GM21381 (cell line): ENCODE measurements around the gene C3orf70.

Experiments used
- ATAC-seq: cut with Tn5 transposase; IDR thresholded peaks from one replicate; pipeline ENCODE4 v1.9.1; 2021; ENCODE audit warnings: mild to moderate bottlenecking, moderate library complexity; ENCODE audit not compliant: unreplicated experiment

Gene C3orf70

DNA sequence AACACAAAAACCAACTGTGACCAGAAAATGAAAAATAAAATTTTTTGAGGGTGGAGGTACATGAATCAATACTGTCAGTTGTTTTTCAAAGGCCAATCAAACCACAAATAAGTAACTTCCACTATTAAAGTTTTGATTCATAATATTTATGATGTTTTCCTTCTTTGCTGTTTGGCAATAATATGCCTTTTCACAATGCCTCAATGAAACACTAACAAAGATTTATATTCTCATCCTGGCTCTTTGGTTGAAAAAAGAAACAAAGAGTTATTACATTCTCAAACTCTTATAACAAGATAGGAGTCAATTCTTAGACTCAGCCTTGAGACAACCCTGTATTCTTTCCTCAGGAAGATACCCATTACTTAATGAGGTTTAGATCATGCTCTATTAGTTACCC lies 63.1 kb downstream of the C3orf70 start:
- ATAC-seq = no peak

DNA sequence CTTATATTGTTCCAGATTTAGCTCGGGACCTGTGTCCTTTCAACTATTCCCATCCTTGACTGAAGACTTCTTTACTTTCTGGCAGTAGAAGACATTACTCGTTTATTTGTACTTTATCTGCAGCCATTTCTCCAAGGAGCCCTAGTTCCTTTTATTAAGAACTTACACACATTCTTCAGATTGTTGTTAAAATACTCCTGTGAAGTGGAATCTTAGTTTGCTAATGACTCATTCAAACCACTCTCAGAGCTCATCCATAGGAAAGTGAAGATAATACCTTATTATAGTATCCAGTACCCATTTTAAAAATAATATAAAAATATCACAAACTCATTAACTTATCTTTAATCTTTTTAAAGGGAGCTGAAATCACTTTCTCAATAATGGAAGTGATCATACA lies 63.5 kb downstream of the C3orf70 start:
- no peak for ATAC-seq

DNA sequence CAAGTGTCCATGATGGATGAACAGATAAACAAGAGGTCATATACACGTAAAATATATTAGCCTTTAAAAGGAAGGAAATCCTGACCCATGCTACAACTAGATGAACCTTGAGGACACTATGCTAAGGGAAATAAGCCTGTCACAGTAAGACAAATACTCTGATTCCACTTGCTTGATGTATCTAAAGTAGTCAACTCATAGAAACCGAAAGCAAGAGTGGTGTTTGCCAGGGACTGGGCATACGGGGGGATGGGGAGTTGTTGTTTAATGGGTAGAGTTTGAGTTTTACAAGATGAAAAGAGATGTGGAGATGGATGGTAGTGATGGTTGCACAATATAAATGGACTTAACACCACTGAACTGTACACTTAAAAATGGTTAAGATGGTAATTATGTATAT lies 65.4 kb downstream of the C3orf70 start:
- no peak for ATAC-seq

DNA sequence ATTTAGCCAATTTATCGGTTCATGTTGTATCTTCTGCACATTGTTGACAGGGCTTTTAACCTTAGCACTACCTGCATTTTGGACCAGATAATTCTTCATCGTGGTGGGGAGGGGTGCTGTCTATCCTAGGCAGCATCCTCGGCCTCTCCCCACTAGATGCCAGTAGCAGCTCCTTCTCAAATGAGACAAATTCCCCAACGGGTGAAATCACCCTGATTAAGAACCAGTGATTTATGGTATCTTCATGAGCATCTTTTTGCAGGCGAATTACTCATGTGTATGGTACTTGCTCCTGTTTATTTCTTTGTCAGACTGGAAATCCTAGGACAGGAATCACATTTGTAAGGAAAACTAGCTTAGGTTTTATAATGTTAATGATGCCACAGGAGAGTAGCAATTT lies 68.0 kb downstream of the C3orf70 start:
- no peak for ATAC-seq

DNA sequence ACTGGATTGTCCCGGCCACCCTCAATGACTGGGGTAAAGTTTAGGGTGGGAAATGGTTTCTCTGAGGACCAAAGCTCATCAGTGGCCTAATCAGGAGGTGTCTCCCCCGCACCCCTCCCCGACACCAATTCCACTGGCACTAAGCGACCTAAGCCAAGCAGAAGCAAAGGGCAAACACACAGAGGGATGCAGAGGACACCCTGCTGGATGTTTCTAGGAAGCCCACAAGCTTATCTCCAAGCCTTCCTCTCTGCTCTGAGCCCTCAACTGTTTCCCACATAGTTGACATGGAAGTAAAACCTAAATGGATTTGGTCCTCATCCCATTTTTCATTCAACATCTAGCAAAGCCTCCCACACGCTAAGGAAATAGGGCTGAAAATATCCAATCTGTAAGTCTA lies 68.5 kb downstream of the C3orf70 start:
- no peak for ATAC-seq

DNA sequence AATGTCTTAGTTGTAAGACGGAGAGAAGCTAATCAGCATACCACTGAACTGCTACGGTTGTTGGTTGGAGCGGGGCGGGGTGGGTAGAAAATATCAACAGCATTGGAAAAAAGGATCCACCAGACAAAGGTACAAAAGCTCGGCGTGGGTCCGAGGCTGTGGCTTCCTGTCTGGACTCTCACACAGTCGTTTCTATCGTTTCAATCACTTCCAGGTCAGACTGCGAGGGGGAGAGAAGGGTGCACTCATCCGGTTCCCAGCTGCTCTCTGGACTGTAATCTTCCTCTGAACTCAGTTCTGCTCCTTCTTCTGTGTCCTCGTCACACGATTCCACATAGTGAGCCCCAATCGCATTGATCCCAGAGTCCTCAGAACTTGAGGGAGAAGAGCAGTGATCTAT lies 70.0 kb downstream of the C3orf70 start:
- ATAC-seq = no peak

DNA sequence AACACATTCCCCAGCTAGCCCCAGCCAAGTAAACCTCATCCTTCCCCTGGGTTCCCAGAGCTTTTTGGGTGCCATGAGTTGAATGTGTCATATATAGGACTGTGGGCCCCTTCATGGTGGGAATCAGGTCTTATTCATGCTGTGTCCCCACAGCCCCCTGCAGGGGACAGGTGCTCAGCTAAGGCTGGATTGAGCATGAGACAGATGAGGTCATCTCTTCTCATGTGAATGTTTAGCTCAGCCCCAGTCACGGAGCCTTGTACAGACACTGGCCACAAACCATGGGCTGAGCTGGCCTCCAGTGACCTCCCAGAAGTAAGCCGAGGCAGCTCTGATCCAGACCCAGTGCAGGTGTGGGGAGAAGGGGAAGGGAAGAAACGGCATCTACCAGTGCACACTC lies 70.7 kb downstream of the C3orf70 start:
- no peak for ATAC-seq

DNA sequence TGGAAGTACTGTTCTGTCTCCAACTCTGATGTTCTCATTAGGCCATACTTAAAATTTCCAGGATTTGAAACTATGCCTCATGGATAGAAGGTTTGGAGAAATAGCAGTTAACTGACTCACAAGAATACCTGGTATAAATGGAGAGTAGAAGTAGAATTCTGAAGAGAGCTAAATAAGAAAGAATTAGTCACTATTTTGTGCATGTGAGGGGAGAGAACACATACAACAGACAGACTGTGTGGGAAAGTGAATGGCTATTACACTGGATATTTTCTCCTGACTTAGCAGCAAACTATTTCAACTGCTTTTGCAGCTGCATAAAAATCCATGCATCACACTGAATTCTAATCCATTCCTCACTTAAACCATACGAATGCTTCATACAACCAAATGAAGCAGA lies 71.3 kb downstream of the C3orf70 start:
- ATAC-seq = no peak

DNA sequence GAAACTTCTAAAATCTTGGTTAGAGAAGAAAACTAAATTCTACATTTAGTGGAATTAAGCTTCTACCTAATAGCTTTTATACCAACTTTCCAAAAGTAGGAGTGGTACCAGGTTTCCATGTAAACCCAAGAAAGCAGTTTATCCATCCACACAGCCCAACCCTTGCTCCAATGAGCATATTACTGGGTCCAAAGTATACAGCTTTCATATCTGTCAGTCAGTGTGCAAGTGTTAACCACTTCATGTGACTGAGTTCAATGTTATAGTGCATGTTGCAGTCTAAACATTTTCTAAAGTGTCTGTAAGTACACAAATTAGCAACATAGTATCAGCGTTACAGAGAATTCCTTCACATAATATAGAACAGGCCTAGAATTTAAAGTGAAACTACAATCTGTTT lies 73.2 kb downstream of the C3orf70 start:
- ATAC-seq = no peak

DNA sequence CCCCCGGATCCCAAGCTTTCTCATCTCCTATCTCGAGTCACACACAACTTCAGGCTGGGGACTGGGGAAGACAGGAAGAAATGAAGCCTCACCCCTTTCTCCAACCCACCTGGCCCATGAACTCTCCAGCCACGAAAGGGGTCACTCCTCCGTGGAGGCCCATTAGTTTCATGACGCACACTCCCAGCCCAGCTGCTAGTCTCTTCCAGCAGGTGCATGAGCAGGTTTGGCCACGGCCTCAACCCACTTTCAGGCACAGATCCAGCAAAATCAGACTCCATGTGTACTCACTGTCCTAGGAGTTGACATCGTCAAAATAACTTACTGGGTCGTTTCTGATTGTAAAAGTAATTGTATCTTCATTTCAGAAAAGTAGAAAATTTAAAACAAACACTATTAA lies 76.6 kb downstream of the C3orf70 start:
- no peak for ATAC-seq

DNA sequence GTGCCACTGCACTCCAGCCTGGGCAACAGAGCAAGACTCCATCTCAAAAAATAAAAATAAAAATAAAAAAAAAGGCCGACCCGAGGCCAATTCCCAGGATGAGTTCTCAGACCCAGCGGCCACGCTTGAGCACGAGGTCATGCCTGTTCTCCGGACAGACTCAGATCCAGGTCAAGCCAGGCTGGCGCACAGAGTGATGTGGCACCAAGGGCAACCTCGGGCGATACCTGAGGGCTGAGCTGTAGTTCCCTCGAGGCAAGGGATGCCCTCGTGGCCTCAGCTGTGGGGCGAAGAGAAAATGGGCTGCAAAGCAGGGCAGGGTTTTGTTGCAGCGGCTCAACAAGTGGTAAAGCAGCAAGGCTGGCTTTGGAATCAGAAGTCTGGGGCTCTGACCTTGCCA lies 77.3 kb downstream of the C3orf70 start:
- ATAC-seq = no peak

DNA sequence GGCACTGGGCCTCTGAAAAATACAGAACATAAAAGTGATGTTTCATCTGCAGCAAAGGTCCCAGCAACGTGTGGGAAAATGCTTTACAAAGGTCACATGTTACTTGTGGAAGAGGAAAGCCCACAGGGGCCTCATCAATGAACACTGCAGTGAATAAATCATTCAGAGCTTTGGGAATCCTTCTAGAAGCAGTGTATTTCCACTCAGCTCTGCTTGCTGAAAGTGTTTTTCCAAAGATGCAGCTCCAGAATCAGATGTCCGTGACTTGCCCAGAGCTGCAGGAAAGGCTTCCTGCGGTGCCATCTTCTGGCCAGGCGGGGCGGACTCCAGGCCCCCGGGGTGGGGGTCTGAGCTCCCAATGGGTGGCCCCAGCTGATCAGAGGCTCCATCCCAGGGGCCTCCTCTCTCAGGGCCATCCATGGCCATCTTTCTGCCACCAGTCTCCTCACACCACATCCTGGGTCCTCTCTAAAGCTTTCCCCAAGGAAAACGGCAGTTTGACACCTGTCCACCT lies 81.5 kb downstream of the C3orf70 start:
- no peak for ATAC-seq

DNA sequence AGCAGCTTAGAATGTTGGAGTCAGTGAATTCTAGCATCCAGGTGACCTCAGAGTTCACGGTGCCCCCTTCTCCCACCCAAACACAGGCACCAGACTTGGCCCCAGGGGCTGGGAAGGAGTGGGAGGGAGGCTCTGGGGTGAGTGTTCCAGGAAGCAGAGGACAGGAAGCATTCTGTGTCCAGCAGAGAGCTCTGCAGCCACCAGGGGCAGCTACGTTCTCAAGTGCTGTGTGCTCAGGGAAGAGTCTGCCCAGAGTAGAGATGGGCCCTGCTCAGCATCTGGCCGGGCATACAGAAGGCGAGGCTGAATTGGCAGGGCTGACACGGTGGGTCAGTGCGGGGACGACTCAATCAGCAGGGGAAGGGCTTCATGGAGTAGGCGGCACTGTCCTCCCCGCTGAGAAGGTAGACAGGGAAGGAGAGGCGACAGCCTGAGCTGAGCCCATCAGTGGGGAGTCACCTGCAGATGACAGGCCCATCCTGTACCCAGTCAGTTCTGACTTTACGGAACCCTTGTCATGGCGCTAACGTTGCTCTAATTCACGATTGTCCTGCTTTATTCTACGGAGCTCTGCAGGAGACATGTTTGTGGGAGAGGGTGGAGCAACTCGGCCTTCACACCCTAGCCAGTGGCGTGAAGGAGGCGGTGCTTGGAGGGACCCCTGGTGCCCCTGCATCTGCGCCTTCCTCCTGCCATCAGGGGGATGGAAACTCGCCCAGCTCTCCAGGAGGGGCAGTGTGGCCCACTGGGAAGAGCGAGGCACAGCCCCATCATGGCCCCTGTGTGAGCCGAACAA lies 82.2 kb downstream of the C3orf70 start:
- ATAC-seq = no peak

DNA sequence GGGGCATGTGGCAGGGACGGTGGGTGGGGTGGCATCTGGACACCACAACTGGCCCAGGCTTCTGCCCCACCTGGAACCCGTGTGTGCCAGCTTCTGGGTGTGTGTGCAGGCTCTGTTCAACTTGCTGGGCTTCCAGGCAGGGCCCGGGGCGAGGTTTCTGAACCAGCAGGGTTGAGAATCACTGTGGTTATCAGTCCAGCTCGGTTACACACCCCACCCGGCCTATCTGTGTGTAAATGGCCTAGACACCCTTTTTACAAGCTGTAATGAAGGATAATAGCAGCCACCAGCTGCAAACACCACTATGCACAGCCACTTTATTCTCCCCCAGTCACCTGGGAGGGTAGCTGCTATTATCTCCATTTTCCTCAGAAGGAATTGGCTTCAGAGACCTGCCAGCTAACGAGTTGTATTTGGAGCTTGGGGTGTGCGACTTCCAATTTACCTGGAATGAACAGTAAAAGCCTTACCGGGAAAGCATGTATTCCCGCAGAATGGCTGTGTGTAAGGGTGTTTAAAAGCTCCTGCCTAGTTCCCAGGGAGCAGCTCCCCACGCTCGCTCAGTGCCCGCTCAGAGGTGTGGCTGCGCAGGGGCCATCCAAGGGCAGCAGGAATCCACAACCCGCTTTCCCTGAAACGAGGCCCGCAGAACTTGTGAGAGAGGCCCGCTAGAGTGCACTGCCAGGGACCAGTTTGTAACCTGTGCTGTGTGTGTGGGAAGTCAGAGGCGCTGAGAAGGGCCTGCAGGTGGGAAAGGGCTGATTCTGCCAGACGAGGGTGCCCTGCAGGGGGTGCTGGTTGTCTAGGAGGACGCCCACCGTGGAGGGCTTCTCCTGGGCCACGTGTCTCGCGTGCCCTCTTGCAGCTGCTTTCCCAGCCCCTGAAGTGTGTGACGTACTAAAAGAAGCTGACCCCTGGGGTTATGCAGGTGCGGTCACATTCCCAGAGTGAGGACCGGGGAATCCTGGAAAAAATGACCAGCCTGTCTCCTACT lies 83.5 kb downstream of the C3orf70 start:
- ATAC-seq = no peak

DNA sequence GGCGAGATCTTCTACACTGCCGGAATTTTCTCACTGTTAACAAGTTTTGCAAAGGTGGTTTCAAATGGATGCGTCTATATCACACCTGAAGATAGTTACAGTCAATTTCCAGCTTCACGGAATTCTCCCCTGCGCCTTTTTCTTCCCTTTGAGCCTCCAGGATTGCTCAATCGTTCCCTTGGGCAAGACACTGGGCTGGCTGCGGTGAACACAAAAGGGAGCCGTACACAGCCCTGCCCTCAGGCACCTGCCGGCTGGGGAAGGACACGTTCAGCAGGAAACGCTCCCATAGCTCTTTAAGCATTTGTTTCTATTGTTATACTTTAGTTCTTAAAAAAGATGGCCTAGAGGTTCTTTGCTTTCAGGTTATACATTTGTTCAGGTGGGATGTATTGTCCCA lies 85.7 kb downstream of the C3orf70 start:
- ATAC-seq = no peak

DNA sequence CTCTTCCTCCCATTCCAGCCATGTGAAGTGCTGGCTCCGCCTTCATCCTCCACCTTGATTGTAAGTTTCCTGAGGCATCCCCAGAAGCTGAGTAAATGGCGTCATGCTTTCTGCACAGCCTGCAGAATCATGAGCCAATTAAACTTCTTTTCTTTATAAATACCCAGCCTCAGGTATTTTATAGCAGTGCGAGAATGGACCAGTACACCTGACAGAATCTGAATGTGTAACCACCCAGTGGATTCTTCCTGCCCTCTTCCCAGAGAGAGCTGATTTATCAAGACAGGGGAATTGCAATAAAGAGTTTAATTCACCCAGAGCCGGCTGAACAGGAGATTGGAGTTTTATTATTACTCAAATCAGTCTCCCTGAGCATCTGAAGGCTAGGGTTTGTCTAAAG lies 86.6 kb downstream of the C3orf70 start:
- no peak for ATAC-seq

DNA sequence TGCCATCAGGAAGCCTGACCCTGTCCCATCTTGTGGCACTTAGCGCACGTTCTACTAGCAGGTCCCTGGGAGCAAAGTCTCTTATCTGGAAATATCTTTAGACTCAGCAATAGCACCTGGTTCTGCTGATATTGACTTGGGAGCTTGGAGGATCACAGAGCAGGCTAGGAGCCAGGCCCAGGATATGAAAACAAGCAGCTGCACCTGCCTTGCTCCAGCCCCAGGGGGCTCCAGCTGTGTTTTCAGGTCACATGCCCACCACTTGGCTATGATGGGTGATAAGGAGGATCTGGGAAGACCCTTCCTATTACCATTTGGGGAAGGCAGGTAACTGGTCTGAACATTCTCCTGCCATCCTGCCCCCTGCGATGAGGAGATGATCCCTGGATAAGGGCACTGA lies 87.8 kb downstream of the C3orf70 start:
- no peak for ATAC-seq

DNA sequence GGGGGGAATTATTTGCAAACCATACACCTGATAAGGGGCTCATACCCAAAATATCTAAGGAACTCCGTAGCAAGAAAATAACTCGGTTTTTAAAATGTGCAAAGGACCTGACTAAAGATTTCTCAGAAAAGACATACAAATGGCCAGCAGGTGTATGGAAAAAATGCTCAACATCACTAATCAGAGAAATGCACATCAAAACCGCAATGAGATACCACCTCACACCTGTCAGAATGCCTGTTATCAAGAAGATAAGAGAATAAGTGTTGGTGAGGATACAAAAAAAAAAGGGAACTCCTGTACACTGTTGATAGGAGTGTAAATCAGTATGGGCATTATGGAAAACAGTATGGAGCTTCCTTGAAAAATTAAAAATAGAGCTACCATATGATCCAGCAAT lies 89.4 kb downstream of the C3orf70 start:
- ATAC-seq = no peak

DNA sequence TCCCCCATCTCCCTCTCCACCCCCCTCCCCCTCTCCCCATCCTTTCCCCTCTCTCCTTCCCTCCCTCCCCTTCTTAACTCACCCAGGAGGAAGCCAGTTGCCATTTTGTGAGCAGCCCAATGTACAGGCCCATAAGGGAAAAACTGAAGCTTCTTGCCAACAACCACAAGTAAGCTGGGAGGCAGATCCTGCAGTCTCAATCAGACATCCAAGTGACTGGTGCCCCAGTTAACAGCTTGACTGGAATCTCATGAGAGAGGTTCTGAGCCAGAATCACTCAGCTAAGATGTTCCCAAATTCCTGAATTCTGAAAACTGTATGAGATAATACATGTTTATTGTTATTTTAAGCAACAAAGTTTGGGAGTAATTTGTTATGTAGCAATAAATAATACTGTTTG lies 90.7 kb downstream of the C3orf70 start:
- ATAC-seq = no peak

DNA sequence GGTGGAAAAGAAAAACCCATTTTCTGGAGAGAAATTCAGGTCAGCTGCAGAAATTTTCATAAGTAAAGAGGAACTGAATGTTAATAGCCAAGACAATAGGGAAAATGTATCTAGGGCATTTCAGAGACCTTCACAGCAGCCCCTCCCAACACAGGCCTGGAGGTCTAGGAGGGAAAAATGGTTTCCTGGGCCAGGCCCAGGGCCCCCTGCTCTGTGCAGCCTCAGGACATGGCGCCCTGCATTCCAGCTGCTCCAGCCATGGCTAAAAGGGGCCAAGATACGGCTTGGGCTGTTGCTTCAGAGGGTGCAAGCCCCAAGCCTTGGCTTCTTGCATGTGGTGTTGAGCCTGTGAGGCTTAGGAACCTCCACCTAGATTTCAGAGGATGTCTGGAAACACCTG lies 92.2 kb downstream of the C3orf70 start:
- no peak for ATAC-seq

DNA sequence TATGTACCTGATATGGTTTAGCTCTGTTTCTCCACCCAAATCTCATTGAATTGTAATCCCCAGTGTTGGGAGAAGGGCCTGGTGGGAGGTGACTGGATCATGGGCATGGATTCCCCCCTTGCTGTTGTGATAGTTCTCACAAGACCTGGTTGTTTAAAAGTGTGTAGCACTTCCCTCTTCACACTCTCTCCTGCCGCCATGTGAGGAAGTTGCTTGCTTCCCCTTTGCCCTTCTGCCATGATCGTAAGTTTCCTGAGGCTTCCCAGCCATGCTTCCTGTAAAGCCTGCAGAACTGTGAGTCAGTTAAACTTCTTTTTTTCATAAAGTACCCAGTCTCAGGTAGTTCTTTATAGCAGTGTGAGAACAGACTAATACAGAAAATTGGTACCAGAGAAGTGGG lies 93.1 kb downstream of the C3orf70 start:
- no peak for ATAC-seq

DNA sequence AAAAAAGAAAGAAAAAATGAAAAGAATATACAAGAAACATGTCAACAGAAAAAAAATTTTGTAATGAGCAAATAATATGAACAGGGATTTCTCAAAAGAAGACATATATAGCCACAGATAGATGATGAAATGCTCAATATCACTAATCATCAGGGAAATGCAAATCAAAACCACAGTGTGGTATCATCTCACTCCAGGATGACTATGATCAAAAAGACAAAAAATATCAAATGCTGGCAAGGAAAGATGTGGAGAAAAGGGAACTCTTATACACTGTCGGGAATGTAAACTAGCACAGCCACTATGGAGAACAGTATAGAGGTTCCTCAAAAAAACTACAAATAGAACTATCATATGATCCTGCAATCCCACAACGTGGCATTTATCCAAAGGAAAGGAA lies 94.1 kb downstream of the C3orf70 start:
- no peak for ATAC-seq
